ENCODE results near the gene KMT2B. TPM values are rescaled to one million over a fixed set of nuclear protein-coding genes. Genes with fewer than 3 reads are reported as not detected.

Gene KMT2B
- total and polyA plus RNA-seq, 9 of the 15 experiments (the other 6 are each of a cell fraction or from before 2014, with no cell fraction given): 0.63 to 43.9 (median 8.1) TPM

DNA sequence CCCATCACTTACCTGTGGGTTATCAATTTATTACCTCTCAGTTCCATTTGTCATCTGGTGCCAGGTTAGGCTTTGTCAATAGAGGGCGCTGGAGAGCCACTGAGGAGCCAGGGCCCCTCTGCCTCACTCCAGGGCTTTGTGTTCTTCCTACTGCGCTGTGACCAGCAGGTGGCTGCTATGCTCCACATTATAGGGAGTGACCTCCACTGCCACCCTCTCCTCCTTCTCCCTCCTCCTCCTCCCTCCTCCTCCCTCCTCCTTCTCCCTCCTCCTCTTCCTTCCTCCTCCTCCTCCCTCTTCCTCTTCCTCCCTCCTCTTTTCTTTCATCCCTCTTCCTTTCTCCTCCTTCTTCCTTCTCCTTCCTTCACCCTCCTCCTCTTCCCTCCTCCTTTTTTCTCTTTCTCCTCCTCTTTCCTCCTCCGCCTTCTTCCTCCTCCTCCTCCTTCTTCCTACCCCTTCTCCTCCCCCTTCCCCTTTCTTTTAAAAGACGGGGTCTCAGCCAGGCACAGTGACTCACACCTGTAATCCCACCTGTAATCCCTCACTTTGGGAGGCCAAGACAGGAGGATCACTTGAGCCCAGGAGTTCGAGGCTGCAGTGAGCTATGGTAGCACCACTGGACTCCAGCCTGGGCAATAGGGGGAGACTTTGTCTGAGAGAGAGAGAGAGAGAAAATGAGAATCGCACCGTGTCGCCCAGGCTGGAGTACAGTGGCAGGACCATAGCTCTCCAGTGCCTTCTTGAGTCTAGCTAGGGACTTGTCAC, 23.8 kb upstream of the KMT2B start (continued):
- TF ChIP-seq CTCF (IDR thresholded peaks at IDR 0.05 in 2 of 3, conservative IDR thresholded peaks at IDR 0.05 in 1 of 3; ENCODE audit: insufficient read depth in 2 of 3, low read depth in 1 of 3, low read length in 3 of 3) (peak; percentile 98 to 99 (median 99)), ZNF609 (CRISPR knock-in tag; IDR thresholded peaks at IDR 0.05; ENCODE audit: borderline replicate concordance) (0 out of 2 replicates have a peak, but pooled peaks have one; percentile 29), CHAMP1 (IDR thresholded peaks at IDR 0.05) (peak; percentile 73; the same call in 1 of the 2 replicates), RAD21 (CRISPR knock-in tag; conservative IDR thresholded peaks at IDR 0.05 in 1 of 2, IDR thresholded peaks at IDR 0.05 in 1 of 2) (peak; percentile 97 to 99), ZNF253 (CRISPR knock-in tag; conservative IDR thresholded peaks at IDR 0.05) (no peak), SP1 (CRISPR knock-in tag; IDR thresholded peaks at IDR 0.05) (peak; percentile 76)
- TF ChIP-seq, protein P1, sequence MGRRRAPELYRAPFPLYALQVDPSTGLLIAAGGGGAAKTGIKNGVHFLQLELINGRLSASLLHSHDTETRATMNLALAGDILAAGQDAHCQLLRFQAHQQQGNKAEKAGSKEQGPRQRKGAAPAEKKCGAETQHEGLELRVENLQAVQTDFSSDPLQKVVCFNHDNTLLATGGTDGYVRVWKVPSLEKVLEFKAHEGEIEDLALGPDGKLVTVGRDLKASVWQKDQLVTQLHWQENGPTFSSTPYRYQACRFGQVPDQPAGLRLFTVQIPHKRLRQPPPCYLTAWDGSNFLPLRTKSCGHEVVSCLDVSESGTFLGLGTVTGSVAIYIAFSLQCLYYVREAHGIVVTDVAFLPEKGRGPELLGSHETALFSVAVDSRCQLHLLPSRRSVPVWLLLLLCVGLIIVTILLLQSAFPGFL (CRISPR knock-in tag; IDR thresholded peaks at IDR 0.05): no peak
- TF ChIP-seq, protein P2, sequence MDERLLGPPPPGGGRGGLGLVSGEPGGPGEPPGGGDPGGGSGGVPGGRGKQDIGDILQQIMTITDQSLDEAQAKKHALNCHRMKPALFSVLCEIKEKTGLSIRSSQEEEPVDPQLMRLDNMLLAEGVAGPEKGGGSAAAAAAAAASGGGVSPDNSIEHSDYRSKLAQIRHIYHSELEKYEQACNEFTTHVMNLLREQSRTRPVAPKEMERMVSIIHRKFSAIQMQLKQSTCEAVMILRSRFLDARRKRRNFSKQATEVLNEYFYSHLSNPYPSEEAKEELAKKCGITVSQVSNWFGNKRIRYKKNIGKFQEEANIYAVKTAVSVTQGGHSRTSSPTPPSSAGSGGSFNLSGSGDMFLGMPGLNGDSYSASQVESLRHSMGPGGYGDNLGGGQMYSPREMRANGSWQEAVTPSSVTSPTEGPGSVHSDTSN (CRISPR knock-in tag; IDR thresholded peaks at IDR 0.05; ENCODE audit: low read depth): no peak
- TF ChIP-seq, protein P2 (tag; conservative IDR thresholded peaks at IDR 0.05; ENCODE audit: low read depth): peak; percentile 55
- TF ChIP-seq, protein P3, sequence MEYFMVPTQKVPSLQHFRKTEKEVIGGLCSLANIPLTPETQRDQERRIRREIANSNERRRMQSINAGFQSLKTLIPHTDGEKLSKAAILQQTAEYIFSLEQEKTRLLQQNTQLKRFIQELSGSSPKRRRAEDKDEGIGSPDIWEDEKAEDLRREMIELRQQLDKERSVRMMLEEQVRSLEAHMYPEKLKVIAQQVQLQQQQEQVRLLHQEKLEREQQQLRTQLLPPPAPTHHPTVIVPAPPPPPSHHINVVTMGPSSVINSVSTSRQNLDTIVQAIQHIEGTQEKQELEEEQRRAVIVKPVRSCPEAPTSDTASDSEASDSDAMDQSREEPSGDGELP (CRISPR knock-in tag; IDR thresholded peaks at IDR 0.05; ENCODE audit: borderline replicate concordance): peak; percentile 54; the same call in 1 of the 2 replicates

Data from K562 (cell line).